HG03342 (cell line): Measurements from ENCODE around the gene MGAT4A.

Source experiments
- ATAC-seq: cut with Tn5 transposase; IDR thresholded peaks from one replicate; pipeline ENCODE4 v1.9.1; 2021; ENCODE audit warnings: mild to moderate bottlenecking, moderate library complexity; ENCODE audit not compliant: unreplicated experiment

The MGAT4A gene

GRCh38 chr2:98731041-98731893 lies at the start of gene MGAT4A:
Gene MGAT4A (minus strand): TSS chr2:98731132. CDS start chr2:98726332, 4,800 bp downstream.
- ATAC-seq = peak; percentile 76

GRCh38 chr2:98778741-98779483 lies 48.0 kb upstream of the MGAT4A start:
- ATAC-seq = no peak

GRCh38 chr2:98778151-98778550 lies 47.2 kb upstream of the MGAT4A start:
- ATAC-seq = no peak

- ATAC-seq = no peak
Observed at GRCh38 chr2:98777710-98778109, 46.8 kb upstream of the MGAT4A start.

GRCh38 chr2:98777076-98777475 lies 46.1 kb upstream of the MGAT4A start:
- no peak for ATAC-seq

GRCh38 chr2:98776136-98776535 lies 45.2 kb upstream of the MGAT4A start:
- no peak for ATAC-seq

GRCh38 chr2:98775146-98775986 lies 44.4 kb upstream of the MGAT4A start:
- ATAC-seq = no peak

- ATAC-seq = no peak
Observed at GRCh38 chr2:98773907-98774306, 43.0 kb upstream of the MGAT4A start.

GRCh38 chr2:98773169-98773568 lies 42.2 kb upstream of the MGAT4A start:
- ATAC-seq = no peak

- ATAC-seq = no peak
Observed at GRCh38 chr2:98772536-98772935, 41.6 kb upstream of the MGAT4A start.

GRCh38 chr2:98771721-98772524 lies 41.0 kb upstream of the MGAT4A start:
- ATAC-seq = no peak

GRCh38 chr2:98771264-98771663 lies 40.3 kb upstream of the MGAT4A start:
- no peak for ATAC-seq

- ATAC-seq = no peak
Observed at GRCh38 chr2:98769784-98770183, 38.9 kb upstream of the MGAT4A start.

GRCh38 chr2:98769114-98769476 lies 38.2 kb upstream of the MGAT4A start:
- no peak for ATAC-seq

GRCh38 chr2:98768384-98769113 lies 37.6 kb upstream of the MGAT4A start:
- no peak for ATAC-seq

GRCh38 chr2:98764499-98764898 lies 33.6 kb upstream of the MGAT4A start:
- ATAC-seq = no peak

- no peak for ATAC-seq
Observed at GRCh38 chr2:98763209-98763951, 32.4 kb upstream of the MGAT4A start.

- ATAC-seq = no peak
Observed at GRCh38 chr2:98761909-98762308, 31.0 kb upstream of the MGAT4A start.

GRCh38 chr2:98761267-98761781 lies 30.4 kb upstream of the MGAT4A start:
- ATAC-seq = no peak
